HG02884 (cell line): ENCODE results near the gene TENT5C.
A peak's percentile ranks its signal among the peaks of the same experiment; 100 is the strongest.

Source experiments
- ATAC-seq: cut with Tn5 transposase; IDR thresholded peaks from one replicate; pipeline ENCODE4 v1.9.1; 2021; ENCODE audit warnings: mild to moderate bottlenecking, moderate library complexity; ENCODE audit not compliant: unreplicated experiment

The TENT5C gene

GRCh38 chr1:117590273-117590925 lies 15.4 kb upstream of the TENT5C start:
- ATAC-seq, result no peak

GRCh38 chr1:117591252-117591651 lies 14.6 kb upstream of the TENT5C start:
- no peak for ATAC-seq

DNA sequence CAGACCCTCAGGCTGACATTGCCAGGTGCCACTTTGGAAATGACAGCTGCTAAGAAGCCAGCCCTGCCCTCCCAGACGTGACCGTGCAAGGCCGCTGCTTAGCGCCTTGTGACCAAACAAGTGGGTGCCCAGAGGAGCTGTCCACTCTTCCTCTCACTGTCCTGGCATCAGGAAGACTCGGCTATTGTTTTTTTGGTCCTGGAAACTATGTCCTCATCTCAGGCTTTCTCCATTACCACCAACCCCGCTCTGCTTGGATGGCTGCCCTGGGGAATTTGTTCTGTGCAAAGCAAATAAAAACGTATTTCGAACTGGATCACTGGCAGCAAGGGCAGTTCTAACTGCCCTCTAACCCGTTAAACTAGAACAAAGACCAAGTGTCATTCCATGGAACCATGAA lies 13.7 kb upstream of the TENT5C start:
- ATAC-seq, result no peak

DNA sequence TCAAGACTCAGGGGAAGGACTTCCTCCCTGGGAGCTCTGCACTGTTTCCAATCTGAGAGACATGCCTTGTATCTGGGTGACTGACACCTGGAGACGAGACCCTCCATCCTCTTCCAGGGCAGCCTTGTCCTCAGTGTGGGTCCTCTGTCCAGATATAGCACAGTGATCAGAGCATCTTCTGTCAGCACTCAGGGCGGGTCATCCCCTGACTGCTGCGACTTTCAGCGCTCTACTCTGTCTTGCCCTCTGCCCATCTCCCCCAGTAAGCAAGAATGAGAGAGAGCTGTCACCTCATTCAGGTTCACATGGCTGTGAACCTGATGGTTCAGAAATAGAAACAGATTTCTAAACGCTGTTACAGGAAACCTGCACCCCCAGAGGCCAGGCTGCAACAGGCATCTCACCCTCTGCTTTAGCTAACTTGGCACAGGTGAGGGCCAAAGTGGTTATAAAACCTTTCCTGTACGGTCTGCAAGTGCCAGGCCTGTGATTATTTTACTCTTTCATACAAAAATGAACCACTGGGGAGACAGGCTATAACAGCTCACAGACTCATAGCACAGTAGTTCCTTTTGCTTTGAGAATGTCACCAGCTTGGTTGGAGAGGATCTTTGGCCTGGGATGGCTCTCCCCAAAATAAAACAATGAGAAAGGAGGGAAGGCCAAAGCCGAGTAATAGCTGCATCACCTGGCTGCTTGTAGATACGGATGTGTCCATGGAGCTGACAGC lies 11.4 kb upstream of the TENT5C start:
- ATAC-seq, result no peak

- ATAC-seq, result no peak
These were observed 9.7 kb upstream of the TENT5C start for GRCh38 chr1:117596023-117596720.

DNA sequence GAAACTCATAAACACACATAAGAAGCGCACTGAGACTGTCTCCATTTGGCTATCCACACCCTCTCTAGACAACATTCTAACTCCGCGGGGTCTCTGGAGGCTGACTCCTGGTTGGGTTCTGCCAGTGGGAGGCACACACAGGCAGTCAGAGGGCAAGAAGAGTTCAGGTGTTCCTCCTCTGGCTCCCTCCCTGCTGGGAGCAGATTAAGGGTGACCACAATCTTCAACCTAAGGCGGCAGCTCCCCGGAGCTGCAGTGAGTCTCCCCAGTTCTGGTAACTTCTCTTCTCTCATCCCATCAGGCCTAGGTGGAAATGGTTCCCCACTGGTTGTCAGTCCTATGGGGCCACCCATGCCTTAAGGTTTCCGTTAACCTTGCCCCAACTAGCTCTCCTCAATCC lies 7.4 kb upstream of the TENT5C start:
- ATAC-seq, result no peak

DNA sequence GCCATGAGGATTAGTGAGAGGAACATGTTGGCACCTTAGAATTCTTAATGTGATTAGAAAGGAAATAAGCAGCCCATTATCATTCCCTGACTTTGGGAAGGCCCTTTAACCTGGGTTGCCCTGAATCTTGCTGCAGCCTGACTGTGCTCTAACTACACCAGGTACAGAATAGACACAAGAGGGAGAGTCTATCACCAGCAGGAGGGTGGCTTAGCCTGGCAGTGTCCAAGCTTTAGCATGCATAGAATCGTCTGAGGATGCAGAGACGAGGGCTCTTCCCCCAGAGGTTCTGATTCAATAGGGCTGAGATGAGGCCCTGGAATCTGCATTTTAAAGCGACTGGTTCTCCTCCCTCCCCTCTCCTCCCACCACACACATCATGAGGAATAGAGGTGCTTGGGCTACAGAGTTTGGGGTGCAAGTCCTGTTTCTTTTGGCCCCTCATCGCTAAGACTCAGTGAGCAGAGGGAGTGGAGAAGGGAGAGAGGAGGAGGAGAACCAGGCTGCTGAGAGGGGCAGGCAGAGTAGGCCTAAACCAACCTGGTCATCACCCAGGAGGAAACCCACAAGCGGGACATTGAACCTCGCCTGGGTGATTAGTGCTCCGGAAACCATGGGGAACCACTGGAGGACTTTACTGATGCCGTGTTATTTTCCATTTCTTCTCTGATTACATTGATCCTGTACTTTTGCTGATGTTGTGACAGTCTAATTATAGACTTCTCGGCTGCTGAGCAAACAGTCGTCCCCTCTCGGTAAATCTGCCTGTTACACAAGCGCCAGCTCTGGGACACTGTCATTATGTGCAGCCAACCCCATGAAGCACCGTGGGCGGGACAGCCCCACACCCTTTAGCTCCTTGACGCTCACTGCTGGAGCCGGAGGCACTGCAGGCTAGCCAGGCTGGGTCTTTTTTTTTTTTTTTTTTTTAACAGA lies 6.3 kb upstream of the TENT5C start:
- no peak for ATAC-seq

GRCh38 chr1:117600325-117600943 lies 5.4 kb upstream of the TENT5C start:
- no peak for ATAC-seq

DNA sequence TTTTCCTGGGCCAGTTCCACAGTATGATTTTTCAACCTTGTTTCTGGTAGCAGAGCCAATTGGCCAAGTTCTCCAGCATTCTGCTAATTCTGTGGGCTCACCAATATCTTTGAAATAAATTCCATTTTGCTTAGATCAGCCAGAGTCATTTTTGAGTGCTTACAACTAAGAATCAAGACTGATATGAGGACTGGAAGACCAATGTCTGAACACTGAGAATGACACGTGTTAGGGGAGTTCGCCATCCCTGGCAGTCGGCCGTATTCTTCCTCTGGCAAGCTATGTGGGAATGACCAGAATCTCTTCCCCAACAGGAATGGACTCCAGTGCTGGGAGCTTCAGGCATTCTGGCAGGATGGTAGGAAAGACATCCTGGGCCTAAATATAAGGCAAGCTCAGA lies 4.9 kb upstream of the TENT5C start:
- no peak for ATAC-seq

- ATAC-seq, result no peak
These were observed 3.0 kb upstream of the TENT5C start for GRCh38 chr1:117602862-117603261.

DNA sequence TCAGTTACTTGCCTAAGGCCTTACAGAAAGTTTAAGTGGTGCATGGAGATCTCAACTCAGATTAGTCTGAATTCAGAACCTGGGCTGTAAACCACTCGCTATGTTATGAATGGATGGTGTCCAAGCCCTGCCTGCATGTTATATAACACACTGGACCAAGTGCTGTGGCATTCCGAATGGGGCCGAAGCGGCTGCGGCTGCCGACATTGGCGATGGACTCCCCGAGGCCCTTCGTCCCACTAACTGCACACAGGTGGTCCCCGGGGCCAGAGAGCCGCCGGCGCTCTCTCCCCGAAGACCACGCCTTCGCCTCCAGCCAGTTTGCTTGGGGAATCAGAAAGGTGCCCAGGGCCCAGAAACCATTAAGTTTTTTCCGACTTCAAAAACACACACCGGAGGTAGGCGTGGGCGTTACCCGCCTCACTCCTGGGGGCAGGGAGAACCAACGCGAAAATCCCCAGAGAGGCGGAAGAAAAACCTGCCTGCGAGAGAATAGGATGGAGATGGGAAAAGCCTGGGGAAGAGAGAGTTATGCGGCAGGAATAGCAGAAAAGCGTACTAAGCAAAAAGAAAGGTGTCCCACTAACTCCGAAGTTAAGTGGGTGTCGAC lies 579 bp upstream of the TENT5C start:
- ATAC-seq, result peak; percentile 20

- ATAC-seq, result no peak
These were observed 992 bp downstream of the TENT5C start for GRCh38 chr1:117606649-117607430.

DNA sequence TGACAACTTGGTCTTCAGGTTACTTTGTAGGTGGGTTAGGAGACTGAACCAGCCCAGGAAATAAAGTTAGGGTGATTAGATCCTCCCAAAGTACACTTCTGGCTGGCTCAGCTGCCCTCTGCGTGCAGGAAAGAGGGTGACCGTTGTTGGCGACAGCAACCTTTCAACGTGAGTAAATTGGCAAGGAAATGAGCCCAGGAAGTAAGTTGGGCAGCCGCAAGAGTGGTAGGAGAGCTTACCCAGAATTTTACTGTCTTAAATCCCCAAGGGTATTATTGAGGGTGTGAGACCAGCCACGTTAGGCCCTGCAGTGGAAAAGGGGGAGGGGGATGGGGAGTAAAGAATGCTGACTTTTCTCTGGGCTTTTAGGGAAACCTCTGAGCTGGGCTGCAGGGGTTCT lies 1.6 kb downstream of the TENT5C start:
- no peak for ATAC-seq

- no peak for ATAC-seq
These were observed 2.3 kb downstream of the TENT5C start for GRCh38 chr1:117608115-117608615.

- ATAC-seq, result no peak
These were observed 2.9 kb downstream of the TENT5C start for GRCh38 chr1:117608758-117609157.

GRCh38 chr1:117609471-117609911 lies 3.6 kb downstream of the TENT5C start:
- ATAC-seq, result no peak

- no peak for ATAC-seq
These were observed 4.2 kb downstream of the TENT5C start for GRCh38 chr1:117610036-117610435.

GRCh38 chr1:117611121-117611601 lies 5.3 kb downstream of the TENT5C start:
- no peak for ATAC-seq
